AG08396 (cell line): ENCODE data around the gene THUMPD3.
A peak's percentile ranks its signal among the peaks of the same experiment; 100 is the strongest.

ENCODE experiments used
- DNase-seq: peaks from one replicate; pipeline ENCODE4 v3.0.0; 2012; ENCODE audit warnings: low spot score, mixed read lengths

THUMPD3 gene

DNA sequence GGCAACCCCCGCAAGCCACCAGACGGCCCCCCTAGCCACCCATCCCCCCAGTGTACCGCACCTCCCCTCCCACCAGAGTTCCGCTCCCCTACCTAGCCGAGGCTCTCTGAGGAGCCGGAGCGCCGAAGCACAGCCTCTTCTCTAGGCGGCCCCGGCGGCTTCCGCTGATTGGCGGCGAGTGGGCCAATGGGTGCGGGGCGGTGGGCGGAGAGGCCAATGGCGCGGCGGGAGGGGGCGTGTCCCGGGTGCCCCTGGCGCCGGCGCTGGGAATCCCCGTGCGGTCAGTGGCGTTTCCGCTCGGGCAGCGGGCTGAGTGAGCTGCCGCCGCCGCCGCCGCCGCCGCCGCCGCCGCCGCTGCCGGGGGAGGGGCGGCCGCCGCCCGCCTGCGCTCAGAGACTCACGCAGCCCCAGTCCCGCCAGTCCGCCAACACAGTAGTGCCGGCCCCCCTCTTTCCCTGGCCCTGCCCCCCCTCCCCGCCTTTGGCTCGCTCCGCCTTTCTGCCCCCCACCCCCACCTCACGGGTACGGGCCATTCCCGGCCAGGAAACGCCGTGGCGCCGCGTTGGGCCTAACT is 34.6 kb downstream of the THUMPD3 start, which contains the start of gene SETD5:
SETD5 (plus strand) TSS at position 284 of the 574 bp plus-strand sequence. CDS start 31,324 bp downstream, outside the sequence.
- DNase-seq, result peak; percentile 95

DNA sequence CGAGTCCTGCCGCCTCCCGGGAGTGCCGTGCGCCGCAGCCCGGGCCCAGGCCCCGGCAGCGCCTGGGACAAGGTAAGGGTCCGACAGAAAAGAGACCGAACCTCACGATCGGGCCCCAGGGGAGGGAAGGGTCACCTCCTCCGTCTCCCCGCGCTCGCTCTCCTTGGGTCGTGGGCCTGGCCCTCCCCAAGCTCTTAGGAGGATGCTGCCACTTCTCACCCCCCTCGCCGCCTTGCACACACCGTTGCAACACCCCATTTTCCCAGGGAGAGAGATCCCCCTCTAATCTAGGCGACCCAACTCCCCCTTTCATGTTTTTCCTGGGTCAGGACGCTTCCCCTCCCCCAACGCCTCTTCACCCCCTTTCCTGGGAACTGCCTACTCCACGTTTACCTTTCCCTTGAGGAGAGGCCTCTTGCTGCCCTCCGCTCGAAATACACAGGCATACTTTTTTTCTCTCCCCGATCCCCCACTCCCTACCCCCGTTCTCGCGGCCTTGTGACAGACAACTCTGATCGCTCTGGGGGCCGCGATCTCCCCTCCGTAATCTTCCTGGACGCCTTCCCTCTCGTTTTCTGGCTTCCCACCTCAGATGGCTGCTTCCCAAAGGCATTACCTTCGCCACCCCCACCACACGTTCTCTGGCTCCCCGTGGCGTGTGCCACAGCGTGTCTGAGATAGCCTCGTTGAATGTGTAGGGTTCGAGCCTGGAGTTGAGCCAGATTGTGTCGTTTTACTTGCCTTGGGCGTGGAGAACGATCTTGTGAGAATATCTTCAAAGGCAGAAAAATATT is 35.2 kb downstream of the THUMPD3 start:
- DNase-seq, result no peak

DNA sequence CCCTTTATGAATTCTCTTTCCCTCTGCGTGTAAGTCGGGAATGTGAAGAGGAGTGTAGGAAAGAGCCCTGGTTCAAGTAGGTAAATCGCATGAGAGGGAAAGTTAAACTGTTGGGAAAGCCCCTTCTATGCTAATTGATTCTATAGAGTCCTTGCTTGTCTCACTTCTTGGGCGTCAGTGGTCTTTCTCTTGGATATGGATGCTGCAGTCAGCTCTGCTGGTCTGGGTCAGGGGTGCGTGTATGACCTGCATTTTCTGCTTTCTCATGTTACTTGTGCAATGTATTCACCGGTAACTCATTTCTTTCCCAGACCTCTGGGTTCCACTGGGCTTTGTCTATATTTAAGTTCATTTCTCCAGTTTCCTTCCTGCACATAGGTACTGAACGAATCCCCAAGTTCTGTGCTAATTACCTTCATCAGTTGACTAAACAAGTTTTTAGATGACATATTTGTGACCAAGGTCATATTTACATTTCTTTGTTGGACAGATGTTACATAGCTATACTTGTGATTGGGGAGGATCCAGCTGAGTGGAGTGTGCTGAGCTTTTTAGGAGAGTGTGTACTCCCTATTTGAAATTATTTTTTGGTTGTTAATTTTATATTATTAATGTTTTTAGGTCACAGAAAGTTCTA is 36.0 kb downstream of the THUMPD3 start:
- DNase-seq, result no peak

DNA sequence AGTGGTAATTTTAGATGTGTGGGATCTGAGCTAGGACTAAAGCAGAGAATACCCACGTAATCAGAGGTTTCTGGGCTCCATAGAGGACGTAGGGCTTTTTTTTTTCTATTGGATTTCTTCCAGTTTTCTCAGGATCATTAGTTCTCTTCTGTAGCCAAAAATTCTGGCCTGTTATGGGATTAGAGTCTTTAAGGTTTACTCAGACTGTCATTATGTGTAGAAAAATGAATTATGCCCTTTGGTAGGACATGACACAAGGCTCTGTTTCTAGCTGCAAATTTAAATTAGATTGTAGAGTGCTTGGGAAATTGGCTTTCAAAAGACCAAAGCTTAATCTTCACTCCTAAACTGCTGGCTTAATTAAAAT is 36.5 kb downstream of the THUMPD3 start:
- no peak for DNase-seq

DNA sequence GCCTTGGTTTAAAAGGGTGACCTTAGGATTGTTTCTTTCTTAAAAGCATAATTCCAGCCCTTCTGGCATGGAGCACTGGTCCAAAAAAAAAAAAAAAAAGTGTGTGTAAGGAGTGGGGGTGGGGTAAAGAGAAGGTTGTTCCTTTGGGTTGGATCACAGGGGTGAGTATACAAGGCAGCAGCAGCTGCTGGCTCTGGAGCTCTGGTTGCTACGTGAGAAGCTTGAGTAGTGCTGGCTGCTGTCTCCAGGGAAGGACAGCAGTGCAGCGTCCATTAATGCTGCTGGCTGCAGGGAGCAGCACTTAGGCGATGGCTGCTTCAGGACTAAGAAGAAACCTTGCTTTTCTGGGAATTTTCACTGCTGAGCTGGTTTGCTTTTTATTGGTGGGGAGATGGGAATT is 36.9 kb downstream of the THUMPD3 start:
- DNase-seq, result peak; percentile 82

DNA sequence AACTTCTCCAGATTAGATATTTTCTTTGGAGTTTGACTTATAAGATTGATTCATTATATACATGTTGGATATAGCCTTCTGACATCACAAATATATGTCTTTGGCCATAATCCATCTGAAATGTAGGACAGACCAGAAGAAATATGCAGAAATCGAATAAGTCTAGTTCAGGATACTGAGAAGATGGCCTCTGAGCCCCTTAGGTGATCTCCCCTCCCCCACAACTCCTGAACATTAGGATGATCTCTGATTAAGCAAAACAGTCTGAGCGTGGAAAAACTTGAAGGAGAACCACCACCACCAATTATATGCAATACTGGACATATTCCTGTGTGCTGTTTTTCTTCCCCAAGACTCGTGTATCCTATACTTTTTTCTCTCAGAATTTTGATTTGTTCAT is 37.8 kb downstream of the THUMPD3 start:
- no peak for DNase-seq

DNA sequence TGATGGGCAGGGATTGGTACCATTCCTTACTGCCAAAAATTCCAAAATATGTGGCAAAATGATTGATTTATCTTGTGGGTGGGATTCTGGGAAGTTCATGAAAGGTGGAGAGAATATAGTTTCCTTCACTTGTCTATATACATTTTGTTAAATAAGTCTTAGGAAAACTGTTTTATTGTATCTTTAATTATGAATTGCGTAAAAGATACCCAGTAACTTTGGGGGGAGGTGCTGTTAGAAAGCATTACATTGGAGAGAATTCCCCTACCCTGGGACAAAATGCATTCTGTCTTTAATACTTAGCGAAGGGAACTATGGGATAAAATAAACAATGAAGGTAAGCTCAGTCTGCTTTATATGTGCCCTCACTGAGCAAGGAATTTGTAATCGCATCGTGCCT is 39.1 kb downstream of the THUMPD3 start:
- DNase-seq, result no peak

DNA sequence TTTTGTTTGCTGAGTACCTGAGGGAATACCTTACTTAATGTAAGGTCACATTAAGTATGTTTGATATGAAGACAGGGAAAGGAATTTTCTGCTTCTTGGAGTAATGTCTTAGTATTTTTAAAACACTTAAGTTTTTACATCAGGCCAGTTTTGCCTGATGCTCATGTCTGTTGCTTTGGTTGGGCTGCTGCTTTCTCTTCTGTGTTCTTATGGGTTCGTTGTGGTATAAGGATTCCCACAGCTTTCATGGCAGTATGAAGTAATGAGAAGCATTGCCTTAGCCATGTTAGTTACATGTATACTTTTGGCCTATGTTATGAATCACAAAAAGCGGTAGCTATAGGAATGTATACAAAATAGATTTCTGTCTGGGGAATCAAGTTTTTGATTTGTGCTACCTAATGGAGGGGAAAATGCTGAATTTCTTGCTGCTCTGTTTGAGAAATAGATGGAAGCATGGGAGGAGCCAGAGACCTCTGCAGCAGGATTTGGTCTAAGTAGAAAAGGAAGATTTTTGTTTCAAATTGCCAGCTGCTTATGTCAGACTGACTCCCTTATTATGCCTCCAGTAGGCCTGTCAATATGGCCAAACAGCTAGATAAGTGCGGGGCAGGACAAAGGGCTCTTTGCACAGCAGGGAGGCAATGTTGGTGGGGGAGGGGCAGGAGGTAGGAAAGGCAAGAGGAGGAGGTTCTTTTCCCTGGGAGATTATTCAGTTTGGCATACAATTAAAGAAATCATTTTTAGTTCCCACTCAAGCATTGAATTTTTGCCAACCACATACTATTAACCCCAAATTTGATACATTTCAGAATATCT is 39.8 kb downstream of the THUMPD3 start:
- DNase-seq, result no peak

DNA sequence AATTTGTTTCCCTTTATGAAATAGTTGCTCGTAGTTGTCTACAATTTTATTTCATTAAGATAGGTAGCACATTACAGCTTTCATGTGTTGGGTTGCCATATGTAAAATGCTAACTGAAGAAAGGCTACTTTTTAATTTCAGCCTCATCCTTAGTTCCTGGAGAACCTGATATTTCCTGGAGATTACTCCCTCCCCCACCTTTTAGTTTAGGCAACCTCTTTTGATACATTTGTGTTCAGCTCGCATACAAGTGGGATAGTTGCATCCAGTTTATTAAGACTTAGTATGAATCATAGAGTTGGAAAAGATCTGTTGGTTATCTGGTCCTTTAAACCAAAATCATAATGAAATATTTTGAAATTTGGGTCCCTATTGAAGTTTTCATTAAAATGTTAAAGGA is 40.6 kb downstream of the THUMPD3 start:
- no peak for DNase-seq

DNA sequence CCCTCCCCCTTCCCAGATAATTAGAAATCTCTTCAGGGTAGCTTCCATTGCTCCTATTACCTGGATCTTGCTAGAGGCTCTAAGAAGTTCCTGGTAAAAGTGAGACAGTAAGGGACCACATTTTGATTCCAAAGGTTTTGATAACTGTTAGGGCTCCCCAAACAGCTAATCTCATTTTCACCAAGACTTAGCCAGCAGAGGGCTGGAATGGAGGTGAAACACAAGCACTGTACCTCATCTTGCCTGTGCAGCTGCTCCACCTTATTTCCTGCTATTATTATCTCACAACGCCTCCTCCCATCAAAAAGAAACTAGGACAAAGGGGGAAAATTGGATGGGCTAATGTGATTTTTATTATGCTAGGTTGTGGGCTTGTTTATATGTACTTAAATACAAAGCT is 41.8 kb downstream of the THUMPD3 start:
- no peak for DNase-seq

DNA sequence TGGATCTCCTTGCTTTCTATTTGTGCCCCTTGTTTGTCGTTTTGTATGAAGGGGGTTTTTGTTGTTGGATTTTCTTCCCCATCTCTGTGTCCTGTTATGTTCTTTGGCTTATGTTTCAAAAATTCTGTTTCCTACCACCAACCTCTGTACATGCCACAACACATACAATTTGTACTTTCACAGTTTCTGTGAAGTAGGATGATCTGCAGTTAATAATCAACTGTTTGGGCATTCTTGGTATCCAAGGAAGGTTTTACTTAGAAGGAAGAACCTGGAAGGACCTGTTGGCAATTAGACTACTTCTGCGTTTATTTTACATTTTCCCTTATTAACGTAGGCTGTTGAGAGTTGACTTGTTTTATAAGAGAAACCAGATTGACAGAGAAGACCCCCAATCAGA is 42.9 kb downstream of the THUMPD3 start:
- no peak for DNase-seq

DNA sequence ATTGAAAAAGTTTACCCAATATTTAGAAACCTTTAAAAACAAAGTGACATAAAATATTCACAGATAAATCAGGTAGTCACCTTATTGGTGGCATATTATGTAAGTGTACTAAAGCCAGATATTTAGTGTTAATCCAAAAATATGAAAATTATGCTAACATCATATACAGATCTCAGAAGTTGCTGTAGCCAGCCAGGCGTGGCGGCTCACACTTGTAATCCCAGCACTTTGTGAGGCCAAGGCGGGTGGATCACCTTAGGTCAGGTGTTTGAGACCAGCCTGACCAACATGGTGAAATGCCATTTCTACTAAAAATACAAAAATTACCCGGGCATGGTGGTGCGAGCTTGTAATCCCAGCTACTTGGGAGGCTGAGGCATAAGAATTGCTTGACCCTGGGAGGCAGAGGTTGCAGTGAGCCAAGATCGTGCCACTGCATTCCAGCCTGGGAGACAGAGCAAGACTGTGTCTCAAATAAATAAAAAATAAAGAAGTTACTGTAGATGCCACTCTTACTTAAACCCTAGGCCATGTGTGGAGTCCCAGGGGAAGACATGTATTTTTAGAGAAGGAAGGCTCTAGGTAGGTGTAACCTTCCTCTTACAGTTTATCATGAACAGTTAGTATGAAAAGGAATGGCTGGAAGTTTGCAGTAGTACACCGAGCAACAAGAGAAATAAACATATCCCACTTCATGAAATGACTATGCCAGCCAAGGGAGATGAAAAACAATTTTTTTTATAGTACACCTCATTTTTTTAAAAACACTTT is 44.2 kb downstream of the THUMPD3 start:
- no peak for DNase-seq

DNA sequence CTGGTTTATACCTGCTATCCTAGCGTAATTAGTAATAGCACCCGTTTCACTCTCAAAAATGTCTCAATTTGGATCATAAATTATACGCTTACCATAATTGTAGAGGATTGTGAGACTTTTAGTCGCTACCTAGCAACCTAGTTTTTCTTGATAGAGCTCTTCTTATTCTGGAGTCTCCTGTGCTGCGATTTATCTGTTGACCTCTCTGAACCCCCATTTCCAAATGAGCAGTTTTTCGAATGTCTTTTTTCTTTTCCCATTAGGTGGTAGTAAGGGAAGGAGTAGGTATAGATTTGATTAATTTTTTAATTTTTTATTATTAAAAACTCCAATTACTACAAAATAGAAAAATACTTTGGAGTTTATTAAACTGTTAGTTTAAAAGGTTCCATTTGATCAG is 45.2 kb downstream of the THUMPD3 start:
- DNase-seq, result no peak

DNA sequence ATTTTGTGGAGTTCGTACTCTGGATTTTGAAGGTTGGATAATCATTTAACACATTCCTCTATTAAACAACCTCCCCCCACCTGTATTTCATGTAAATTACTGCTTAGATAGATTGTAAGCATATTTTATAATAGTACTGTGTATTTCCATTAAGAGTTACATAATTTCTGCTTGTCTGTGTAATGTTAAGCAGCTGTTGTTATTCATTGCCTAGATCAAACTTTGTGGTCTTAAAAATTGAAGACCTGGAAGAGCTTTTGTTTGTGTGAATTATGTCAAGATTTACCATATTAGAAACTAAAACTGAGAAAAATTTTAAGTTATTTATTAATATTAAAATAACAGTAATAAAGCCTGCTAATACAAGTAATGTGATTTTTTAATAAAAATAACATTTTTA is 45.7 kb downstream of the THUMPD3 start:
- DNase-seq, result no peak

DNA sequence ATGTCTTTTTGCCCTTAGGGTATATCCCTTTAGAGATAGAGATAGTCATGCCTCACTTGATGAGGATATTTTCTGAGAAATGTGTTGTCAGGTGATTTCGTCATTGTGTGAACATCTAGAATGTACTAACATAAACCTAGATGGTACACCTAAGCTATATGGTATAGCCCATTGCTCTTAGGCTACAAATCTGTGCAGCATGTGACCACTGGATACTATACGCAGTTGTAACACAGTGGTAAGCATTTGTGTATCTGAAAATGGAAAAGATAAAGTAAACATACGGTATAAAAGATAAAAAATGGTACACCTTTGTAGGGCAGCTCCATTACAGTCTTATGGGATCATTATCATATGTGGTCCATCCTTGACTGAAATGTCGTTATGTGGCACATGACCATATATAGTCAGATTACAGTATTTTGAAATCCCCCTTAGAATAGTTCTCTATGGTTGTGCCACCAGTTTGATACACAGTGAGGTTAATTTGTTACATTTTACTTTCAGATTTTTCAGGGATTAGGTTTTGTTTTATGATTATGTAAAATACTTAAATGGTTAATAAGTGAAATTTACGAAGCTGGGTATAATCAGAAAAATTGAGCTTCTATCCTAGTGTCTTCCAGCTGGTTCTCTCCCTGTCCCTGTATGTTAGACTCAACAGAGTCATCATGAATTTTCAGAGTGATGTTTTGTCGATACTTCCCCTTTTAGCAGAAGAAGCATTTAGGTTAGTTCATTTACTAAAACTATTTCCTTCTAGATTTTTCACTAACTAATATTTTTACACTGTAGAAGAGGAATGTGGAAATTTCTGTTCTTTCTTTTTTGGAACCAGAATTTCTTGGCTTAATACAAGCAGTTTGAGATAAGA is 47.4 kb downstream of the THUMPD3 start:
- no peak for DNase-seq

DNA sequence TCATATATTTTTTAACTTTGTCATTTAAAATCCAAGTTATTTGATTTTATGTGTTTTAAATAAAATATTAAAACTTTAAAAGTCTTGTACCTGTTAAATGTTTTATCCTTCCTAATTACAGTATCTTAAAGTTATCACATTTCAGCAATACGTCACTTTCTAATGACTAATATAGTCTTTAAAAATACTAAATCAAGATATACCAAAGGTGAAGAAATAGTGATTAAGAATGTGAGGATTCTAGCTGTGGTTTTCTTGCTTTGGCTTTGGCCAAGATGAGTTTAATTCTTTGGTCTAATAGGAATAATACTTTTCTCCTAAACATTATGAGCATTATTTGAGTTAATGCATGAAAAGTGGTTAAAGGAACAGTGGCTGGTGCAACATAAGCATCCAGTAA is 48.4 kb downstream of the THUMPD3 start:
- DNase-seq, result no peak

DNA sequence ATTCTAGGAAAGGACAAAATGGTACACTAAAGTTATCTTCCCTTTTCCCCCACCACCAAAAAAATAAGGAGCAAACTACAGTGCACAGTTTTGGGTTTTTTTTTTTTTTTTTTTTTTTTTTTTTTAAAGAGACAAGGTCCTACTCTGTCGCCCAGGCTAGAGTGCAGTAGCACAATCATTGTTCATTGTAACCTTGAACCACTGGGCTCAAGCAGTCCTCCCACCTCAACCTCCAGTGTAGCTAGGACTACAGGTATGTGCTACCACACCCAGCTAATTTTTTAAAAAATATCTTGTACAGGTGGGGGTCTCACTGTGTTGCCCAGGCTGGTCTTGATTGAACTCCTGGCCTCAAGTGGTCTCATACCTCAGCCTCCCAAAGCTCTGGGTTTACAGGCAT is 49.4 kb downstream of the THUMPD3 start:
- no peak for DNase-seq

DNA sequence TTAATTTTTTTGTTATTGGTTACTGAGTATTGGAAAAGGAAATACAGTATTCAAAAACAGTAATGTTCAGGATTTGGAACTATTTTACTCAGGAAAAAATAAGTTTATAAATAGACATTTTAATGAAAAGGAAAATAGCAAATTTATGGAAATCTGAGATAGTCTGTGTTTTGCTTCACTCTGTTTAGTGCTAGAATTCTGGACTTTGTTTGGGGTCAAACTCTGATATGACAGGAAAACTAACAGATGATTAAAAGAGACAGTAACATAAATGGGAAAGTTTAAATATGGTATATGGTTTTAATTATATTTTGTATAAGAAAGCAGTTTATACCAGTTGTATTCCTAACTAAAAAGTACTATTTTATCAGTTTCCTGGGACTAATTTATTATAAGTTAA is 52.0 kb downstream of the THUMPD3 start:
- DNase-seq, result no peak

DNA sequence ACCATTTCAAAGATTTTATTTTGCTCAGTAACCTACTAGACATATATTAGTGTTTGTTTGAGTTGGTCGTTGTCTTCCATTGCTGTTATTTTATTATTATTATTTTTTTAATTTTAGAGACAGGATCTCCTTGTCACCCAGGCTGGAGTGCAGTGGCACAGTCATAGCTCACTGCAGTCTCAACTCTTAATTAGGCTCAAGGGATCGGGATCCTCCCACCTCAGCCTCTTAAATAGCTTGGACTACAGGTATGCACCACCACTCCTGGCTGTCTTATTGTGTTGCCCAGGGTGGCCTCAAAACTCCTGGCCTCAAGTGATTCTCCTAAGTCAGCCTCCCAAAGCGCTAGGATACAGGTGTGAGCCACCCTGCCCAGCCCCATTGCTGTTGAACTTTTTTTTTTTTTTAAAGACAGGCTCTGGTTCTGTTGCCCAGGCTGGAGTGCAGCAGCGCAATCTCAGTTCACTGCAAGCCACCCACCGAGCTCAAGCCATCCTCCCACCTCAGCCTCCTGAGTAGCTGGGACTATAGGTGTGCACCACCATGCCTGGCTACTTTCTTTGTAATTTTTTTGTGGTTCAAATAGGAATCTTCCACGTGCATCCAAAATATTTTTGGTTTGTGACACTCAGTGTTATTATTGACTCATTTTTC is 52.8 kb downstream of the THUMPD3 start:
- no peak for DNase-seq

DNA sequence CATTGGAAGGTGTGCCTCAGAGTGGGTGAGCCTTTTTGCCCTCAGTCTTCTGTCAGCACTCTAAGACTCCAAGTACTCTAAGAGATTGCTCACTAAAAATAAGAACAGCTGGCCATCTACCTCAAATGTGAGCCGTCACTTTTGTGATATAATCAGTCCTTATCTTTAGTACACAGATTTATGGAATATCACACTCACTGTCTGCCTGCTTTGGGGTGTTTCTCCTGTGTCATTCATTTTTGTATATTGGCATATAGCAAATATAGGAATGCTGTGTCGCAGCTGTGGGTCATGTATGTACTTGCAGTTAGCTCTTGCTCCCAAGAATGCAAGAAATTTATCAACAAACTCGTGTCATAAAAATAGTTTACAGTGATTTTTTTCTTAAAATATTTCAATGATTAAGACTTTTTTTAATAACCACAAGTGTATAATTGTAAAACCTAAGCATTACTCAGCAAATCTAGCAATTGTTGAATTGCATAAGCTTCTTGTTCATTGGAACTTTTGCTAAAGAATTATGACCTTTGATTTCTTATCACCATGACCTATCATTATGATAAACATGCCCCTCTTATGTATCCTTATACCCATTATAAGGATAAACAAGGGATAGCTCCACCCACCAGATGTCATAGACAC is 53.4 kb downstream of the THUMPD3 start:
- no peak for DNase-seq
